HG03354 (cell line): ENCODE results near the gene DIAPH2.

Experiments
- ATAC-seq: cut with Tn5 transposase; IDR thresholded peaks from one replicate; pipeline ENCODE4 v1.9.1; 2021; ENCODE audit warnings: mild to moderate bottlenecking; ENCODE audit not compliant: unreplicated experiment, poor library complexity, severe bottlenecking

The DIAPH2 gene

GRCh38 chrX:97490656-97491055, 806.0 kb downstream of the DIAPH2 start:
- no peak for ATAC-seq

- peak; percentile 95 for ATAC-seq
These were observed 810.2 kb downstream of the DIAPH2 start for GRCh38 chrX:97494756-97495372.

DNA sequence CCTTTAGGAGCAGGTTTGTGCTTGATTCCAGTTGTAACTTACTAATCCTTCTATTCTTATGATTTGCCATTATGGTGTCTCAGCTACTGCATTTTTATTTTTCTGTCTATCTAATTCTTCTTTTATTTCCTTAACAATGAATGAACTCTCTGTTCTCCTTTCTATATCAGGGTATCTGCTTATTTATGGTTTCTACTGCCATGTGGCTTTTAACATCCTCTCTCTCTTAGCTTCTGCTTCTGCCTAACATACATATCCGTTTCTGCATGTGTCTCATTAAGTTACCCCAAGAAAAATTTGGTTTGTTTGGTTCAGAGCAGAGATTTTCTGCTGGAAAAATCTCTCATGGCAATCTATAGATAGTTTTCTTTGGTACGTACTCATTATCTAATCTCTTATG, 813.5 kb downstream of the DIAPH2 start:
- no peak for ATAC-seq

GRCh38 chrX:97504431-97504830, 819.8 kb downstream of the DIAPH2 start:
- ATAC-seq = no peak

GRCh38 chrX:97517763-97518162, 833.1 kb downstream of the DIAPH2 start:
- no peak for ATAC-seq

DNA sequence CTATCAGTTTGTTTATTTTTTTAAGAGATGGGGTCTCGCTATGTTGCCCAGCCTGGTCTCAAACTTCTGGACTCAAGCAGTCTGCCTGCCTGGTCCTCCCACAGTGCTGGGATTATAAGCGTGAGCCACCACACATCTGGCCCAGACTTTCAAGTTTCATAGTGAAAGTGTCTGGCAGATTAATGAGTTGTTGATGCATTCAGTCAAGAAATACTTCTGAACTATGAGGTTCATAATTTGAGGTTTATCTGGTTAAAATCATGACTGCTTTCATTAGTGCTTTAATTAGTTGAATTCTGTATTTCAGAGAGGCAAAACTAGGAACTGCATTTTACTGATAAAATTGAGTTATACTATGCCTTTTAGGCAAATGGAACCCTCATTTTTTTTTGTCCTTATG, 837.7 kb downstream of the DIAPH2 start:
- no peak for ATAC-seq

GRCh38 chrX:97524340-97524739, 839.7 kb downstream of the DIAPH2 start:
- ATAC-seq = no peak

GRCh38 chrX:97524997-97525396, 840.4 kb downstream of the DIAPH2 start:
- no peak for ATAC-seq

- no peak for ATAC-seq
These were observed 841.3 kb downstream of the DIAPH2 start for GRCh38 chrX:97525981-97526380.

GRCh38 chrX:97527725-97528124, 843.1 kb downstream of the DIAPH2 start:
- no peak for ATAC-seq

DNA sequence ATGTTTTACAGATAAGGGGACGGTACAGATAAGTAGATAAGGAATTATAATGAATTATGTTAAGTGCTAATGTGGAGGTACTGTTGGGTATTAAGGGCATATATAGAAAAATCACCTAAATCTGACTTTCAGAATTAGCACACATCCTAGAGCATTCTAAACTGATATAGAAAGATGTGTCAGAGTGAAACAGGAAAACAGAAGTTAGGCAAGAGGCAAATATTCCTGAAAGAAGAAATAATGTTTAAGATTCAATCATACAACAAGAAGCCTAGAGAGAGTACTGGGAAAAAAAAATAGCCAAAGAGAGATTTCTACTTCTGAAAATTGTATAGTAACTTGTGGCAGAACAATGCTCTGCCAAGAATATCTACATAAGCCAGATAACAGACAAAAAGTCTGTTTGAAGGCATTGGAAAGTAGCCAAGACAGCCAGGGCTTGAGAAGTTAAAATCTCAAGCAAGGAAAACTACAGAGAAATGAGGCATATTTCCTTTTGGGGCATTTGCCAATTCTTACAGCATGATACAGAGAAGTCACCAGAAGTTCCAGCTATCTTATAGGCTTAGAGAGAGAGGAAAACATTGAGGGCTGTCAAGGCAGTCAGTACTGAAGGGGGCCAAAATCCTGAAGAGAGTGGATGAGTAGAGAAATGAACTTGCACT, 845.0 kb downstream of the DIAPH2 start:
- no peak for ATAC-seq

GRCh38 chrX:97531825-97532224, 847.2 kb downstream of the DIAPH2 start:
- ATAC-seq = no peak

- ATAC-seq = no peak
These were observed 854.1 kb downstream of the DIAPH2 start for GRCh38 chrX:97538745-97539144.

GRCh38 chrX:97539970-97540519, 855.4 kb downstream of the DIAPH2 start:
- no peak for ATAC-seq

DNA sequence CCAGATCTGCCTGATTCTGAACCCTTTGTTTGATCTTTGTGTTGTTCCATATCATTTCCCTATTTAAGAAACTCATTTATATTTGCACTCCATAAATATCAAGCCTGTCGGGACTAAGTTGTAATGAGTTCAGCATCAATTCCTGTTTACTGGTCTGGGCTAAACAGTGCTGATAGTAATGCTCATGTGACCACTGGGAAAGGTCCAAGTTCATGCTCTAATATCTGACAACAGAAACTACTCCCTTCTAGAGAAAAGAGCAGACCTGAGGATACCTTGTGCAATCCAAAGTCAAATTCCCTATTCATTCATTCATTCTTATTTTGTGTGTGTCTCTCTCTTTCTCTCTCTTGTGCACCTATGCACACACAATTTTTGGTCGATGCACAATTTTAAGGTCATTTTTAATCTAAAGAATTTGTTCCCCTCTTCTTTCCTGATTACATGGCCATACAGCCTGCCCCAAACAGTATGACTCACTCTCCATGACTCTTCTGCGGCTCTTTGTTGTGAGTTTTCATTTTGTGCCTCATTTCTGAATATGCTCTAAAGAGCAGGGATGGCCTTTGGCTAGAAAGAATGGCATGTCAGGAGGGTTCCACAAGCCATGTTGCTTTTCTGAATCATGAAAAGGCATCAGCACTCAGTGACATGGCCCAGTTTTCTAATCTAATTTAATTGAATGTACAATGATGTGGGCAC, 863.4 kb downstream of the DIAPH2 start:
- ATAC-seq = no peak

DNA sequence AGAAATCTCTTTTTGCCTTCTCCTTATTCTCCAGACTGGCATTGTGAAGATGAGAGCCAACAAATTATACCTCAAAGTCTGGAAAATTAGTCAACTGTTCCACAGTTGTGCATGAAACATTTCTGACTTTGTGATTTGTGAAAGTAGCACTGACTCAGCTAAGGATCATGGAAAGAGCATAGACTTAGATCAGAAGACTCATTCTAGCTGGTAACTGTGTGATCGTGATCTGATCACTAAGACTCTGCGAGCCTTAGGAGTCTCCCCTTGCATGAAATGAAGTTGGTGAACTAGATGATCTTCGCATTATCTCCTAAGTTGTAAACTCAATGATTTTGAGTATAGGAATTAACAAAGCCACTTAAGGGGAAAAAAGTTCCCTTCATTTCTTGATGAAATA, 867.2 kb downstream of the DIAPH2 start:
- ATAC-seq = no peak

DNA sequence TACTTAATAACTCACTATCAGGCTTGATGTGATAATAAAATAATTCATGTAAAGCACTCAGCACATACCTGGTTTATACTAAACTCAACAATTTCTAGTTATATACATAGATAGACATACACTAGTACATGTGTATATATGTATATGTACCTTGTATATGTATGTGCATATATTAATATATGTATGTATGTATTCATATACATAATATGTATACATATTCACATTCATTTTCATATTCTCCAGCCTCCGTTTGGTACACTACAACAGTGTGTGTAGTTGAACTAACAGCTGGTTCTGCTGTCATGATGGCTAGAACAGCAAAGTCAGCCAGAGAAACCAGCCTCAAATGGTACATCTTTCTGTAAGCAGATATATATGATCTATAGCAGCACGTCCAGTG, 869.2 kb downstream of the DIAPH2 start:
- ATAC-seq = no peak

DNA sequence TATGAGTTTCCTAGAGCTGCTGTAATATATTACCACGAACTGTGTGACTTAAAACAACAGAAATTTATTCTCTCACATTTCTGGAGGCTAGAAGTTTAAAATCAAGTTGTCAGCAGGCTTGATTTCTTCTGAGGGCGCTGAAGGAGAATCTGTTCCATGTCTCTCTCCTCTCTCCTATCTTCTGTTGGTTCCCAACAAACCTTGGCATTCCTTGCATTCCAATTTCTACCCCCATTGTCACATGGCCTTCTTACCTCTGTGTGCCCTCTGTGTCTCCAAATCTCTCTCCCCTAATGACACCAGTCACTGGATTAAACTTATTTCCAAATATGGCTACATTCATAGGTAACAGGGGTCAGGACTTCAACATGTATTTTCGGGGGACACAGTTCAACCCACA, 871.7 kb downstream of the DIAPH2 start:
- ATAC-seq = no peak

DNA sequence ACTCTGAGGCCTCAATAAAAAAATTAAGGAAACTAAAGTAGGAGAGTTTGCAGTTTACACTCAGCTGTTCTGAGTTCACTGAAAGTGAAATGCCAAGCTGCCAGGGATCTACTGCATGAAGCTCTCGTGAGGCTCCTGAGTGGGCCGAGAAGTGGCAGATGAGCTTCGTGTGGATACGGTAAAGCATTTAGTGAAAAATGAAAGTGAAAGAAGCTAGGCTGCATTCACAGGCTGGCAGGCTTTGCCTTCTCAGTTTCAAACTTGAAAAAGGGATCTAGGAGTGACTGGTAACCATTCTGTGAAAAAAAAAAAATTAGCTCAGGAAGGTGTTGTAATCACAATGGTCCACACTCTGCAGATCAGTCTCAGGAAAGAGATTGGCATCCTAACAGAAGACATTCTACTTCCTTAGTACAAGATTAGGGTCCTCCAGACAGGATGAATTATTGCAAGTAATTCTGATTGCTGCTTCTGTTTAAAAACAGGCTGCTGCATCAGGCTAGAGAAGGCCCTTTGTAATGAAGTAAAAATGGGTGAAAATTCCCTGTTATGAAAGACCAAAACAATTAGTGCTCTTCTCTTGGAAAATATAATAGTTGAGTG, 879.0 kb downstream of the DIAPH2 start:
- peak; percentile 100 for ATAC-seq

DNA sequence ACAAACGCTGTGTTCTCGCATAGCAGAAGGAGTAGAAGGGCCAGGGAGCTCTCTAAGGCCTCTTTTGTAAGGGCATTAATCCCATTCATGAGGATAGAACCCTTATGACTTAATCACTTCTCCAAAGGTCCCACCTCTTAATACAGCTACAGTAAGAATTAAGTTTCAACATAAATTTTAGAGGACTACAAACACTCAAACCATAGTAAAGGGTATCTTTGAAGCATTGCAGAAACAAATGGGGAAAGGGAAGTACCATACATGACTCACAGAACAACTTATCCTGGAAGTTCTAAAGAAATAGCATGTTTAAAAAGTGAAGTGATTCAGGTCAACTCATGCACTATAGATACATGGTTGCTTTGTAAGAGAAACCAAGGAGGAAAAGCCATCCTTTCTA, 879.9 kb downstream of the DIAPH2 start:
- no peak for ATAC-seq

- no peak for ATAC-seq
These were observed 902.5 kb downstream of the DIAPH2 start for GRCh38 chrX:97587171-97587570.
